ENCODE results near the gene IQGAP3. TPM values are rescaled to one million over a fixed set of nuclear protein-coding genes. Genes with fewer than 3 reads are reported as not detected.
A peak's percentile ranks its signal among the peaks of the same experiment; 100 is the strongest.

Gene IQGAP3
- total and polyA plus RNA-seq, 12 donors = 0.07 to 3.8 (median 0.23) TPM

DNA sequence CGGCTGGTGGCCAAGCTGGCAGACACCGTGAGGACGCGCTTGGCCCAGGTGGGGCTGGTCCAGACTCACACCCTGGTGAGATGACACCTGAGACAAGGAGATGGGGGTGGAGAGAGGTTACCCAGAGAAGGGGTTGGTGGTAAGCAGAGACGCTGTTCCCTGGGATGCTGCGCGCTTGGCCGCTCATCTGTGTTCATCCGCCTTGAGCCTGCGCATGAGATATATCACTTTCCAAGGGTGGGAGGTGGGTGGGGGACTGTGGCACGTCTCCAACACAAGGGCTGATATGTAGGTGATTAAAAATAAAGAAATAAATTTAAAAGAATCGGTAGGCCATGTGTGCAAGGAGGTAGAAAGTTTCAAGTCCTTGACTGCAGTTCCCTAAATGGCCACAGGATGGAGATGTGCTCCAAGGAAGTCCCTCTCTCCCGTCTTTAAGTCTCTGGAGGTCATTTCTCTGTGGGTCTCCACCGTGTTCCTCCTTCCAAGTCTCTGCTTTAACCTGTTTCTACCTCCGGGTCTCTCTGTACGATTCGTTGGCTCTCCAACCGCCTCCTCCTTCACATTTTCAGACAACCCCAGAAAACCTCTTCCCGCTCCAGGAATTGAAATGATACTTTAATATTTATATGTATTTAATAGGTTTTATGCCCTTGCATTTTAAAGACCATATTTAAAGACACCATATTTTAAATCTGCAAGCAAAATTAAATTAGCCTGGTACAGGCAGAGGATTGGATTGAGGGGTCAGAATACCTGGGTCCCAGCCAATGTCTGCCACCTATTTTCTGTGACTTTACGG is 11.7 kb upstream of the IQGAP3 start:
- peaks cover 0 to 10% (median 4%) of the 10 kb centered on the region in 9 donors for H3K4me1 ChIP-seq
- H3K9me3 ChIP-seq = no peaks in the 10 kb centered on the region
- ATAC-seq (peak in 6 of 8 donors; percentile 36 to 68 (median 61)), DNase-seq (peak in 1 of 2 donors; percentile 82)
- TF ChIP-seq, protein P1, sequence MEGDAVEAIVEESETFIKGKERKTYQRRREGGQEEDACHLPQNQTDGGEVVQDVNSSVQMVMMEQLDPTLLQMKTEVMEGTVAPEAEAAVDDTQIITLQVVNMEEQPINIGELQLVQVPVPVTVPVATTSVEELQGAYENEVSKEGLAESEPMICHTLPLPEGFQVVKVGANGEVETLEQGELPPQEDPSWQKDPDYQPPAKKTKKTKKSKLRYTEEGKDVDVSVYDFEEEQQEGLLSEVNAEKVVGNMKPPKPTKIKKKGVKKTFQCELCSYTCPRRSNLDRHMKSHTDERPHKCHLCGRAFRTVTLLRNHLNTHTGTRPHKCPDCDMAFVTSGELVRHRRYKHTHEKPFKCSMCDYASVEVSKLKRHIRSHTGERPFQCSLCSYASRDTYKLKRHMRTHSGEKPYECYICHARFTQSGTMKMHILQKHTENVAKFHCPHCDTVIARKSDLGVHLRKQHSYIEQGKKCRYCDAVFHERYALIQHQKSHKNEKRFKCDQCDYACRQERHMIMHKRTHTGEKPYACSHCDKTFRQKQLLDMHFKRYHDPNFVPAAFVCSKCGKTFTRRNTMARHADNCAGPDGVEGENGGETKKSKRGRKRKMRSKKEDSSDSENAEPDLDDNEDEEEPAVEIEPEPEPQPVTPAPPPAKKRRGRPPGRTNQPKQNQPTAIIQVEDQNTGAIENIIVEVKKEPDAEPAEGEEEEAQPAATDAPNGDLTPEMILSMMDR (IDR thresholded peaks at IDR 0.05) = peak; percentile 91 to 95 (median 93)
- 52 to 56% methylated on average over 20 of the region's 20 CpGs for WGBS, 2 donors
- no peak overlapping the region for H3K4me3 ChIP-seq
- intact Hi-C loops (cut with DNase I) = loop anchor here in 6 of 10 donors (2.0 to 10.0 kb wide), 6 partner anchors 25 to 119 kb away; partner anchors contain the start of gene HAPLN2 (in 1 of the 6)
- no peaks in the 10 kb centered on the region for H3K36me3 ChIP-seq
- no peak overlapping the region for H3K27ac ChIP-seq
- H3K27me3 ChIP-seq = no peaks in the 10 kb centered on the region

DNA sequence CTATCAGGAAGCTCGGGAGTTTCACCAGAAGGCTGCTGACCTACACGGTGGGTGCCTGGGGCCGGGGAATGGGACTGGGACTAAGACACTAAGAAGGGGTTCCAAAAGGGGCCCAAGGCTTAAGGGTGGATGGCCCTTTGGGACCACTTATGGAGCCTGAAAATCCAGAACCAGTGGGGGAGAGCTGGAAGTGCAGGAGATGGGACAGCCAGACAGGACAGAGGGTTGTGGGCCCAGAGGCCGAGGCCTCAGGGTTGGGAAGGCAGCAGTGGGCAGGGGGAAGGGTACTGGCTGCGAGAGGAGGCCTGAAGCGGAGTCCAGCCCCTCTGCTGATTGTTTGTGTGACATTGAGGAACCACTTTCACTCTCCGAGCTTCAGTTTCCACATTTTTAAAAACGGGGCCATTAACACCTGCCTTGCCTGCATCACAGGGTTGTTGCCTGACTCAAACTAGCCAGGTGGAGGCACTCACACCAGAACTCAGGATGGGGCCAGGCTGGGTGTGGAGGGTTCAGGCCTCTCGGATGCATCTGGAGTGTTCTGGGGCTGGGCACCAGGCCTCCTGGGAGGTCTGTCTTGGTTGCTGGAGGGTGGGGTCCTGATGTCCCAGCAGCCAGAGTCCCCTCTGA is 10.1 kb upstream of the IQGAP3 start:
- TF ChIP-seq, protein P1 (IDR thresholded peaks at IDR 0.05) = no peak
- H3K36me3 ChIP-seq = no peaks in the 10 kb centered on the region
- H3K27ac ChIP-seq = peak overlapping the region in 1 of 10 donors; percentile 58
- intact Hi-C loops (cut with DNase I) = loop anchor here in 5 of 10 donors (5.0 to 10.0 kb wide), 4 partner anchors 35 to 118 kb away; partner anchors contain the start of gene HAPLN2 (in 1 of the 5)
- no peak for DNase-seq
- no peak for ATAC-seq
- H3K4me3 ChIP-seq = peak overlapping the region in 1 of 10 donors; percentile 27
- H3K4me1 ChIP-seq = peaks cover 0 to 10% (median 4%) of the 10 kb centered on the region in 9 donors
- no peaks in the 10 kb centered on the region for H3K27me3 ChIP-seq
- WGBS, 2 donors = 76 to 88% methylated on average over 9 of the region's 9 CpGs
- no peaks in the 10 kb centered on the region for H3K9me3 ChIP-seq

DNA sequence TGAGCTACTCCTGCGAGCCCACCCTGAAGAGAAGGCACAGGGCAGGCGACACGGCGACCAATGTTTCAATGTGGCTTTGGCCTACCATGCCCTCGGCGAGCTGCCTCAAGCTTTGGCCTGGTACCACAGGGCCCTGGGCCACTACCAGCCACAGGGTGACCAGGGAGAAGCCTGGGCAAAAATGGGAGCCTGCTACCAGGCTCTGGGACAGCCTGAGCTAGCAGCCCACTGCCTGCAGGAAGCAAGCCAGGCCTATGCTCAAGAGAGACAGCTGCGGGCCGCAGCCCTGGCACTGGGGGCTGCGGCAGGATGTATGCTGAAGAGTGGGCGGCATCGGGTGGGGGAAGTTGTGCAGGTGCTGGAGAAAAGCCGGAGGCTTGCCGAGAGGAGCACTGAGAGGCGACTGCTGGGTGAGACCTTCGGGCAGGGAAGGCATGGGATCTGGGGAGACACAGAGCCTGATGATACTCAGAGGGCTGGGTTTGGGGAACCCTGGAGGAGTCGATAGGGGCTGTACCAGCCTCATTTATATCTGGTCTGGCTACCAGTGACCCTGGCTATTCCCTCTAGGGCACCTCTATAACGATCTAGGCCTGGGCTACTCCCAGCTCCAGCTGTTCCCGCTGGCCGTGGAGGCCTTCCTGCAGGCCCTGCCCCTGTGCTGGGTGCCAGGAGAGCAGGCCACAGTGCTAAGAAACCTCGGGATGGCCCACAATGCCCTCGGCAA is 9.5 kb upstream of the IQGAP3 start:
- DNase-seq = no peak
- H3K9me3 ChIP-seq = no peaks in the 10 kb centered on the region
- H3K4me1 ChIP-seq = peaks cover 0 to 10% (median 4%) of the 10 kb centered on the region in 9 donors
- 76 to 80% methylated on average over 21 of the region's 21 CpGs for WGBS, 2 donors
- peak overlapping the region in 1 of 10 donors; percentile 58 for H3K27ac ChIP-seq
- no peak for ATAC-seq
- peak overlapping the region in 1 of 10 donors; percentile 27 for H3K4me3 ChIP-seq
- no peaks in the 10 kb centered on the region for H3K27me3 ChIP-seq
- intact Hi-C loops (cut with DNase I) = loop anchor here in 5 of 10 donors (5.0 to 10.0 kb wide), 4 partner anchors 35 to 117 kb away; partner anchors contain the start of gene HAPLN2 (in 1 of the 5)
- TF ChIP-seq, protein P1 (IDR thresholded peaks at IDR 0.05) = no peak
- no peaks in the 10 kb centered on the region for H3K36me3 ChIP-seq

GRCh38 chr1:156579472-156579871 is 7.1 kb upstream of the IQGAP3 start, which contains the start of gene TTC24:
TTC24 (plus strand) TSS chr1:156579723; CDS start chr1:156581365, 1,642 bp downstream.
- Histone ChIP-seq H3K36me3 (no peaks in the 10 kb centered on the region), H3K4me3 (no peak within 1 kb of the TSS), H3K27ac (no peak within 1 kb of the TSS), H3K9me3 (no peaks in the 10 kb centered on the region), H3K4me1 (peaks cover 0 to 7% (median 4%) of the 10 kb centered on the region in 9 donors), H3K27me3 (no peaks in the 10 kb centered on the region)
- TF ChIP-seq, protein P1 (IDR thresholded peaks at IDR 0.05) = no peak
- no peak for ATAC-seq
- DNase-seq = no peak
- intact Hi-C loops (cut with DNase I) = loop anchor here in 1 of 10 donors (5.0 kb wide), 1 partner anchor 33 kb away; no protein-coding TSS in a partner anchor
- WGBS, 2 donors = 77 to 78% methylated on average over 5 of the region's 5 CpGs
